ENCODE data around the gene CDK17. TPM values are rescaled to one million over a fixed set of nuclear protein-coding genes. Genes with fewer than 3 reads are reported as not detected.

Gene CDK17
- total RNA-seq, 1 experiment from 2014 or later = 21.4 TPM

DNA sequence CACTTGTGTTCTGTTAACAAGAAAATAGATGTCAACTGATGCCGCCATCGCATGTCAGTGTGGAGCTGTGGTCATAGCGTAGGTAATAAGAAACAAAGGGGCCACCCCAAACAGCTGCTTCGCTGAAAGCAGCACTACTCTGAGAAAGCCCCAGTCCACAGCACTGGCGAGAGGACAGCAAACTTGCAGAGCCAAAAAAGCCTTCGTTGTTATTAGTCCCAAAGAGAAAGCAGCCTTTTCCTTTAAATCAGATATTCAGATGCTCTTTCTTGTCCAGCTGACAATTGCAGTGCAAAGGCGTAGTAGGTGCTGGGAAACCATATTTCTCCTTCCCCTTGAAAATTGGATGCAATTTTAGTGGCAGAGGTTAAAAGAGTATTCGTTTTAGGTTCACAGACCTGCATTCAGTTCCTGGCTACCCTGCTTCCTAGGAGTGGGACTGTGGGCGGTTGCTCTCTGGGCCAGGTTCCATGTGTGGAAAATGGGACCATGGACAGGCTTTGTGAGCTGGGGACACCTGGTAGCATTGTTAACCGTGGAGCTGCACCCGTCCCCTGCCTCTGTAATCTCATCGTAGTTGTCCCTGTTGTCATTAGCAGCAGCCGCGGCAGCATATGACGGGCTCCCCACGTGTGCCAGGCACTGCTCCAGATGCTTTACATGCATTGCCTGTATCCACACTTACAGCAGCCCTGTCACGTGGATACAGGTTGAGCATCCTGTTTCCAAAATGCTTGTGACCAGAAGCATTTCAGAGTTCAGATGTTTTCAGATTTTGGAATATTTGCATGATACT is 151.9 kb downstream of the CDK17 start:
- CTCF ChIA-PET = no interaction called here
- Histone ChIP-seq H3K4me3 (replicated peaks in 1 of 2; ENCODE audit: low read depth in 1 of 2, low read length in 2 of 2) (no peak overlapping the region), H3K4me1 (ENCODE audit: control insufficient read depth in 1 of 2, insufficient read depth in 2 of 2, low read length in 2 of 2) (peaks cover 0 to 7% of the 10 kb centered on the region in 2 experiments; a peak in 1 of 4 replicates), H3K36me3 (ENCODE audit: control insufficient read depth in 1 of 2, insufficient read depth in 2 of 2, low read length in 2 of 2) (peaks cover 13 to 27% of the 10 kb centered on the region in 2 experiments; a peak in 3 of 4 replicates), H3K27ac (ENCODE audit: low read depth, low read length) (no peak overlapping the region), H3K4me2 (ENCODE audit: low read length) (no peak overlapping the region), H3K9me2 (ENCODE audit: insufficient read depth) (no peaks in the 10 kb centered on the region), H2AFZ (ENCODE audit: low read depth, low read length, poor library complexity, severe bottlenecking) (no peak overlapping the region), H3K9ac (ENCODE audit: low read length) (no peak overlapping the region), H4K20me1 (ENCODE audit: insufficient read depth) (no peaks in the 10 kb centered on the region), H3K9me3 (ENCODE audit: control insufficient read depth in 1 of 2, insufficient read depth in 1 of 2, low read depth in 1 of 2, low read length in 2 of 2) (no peaks in the 10 kb centered on the region), H3K79me2 (ENCODE audit: insufficient read depth, low read length) (peaks cover 46% of the 10 kb centered on the region), H3K27me3 (ENCODE audit: insufficient read depth, low read length) (no peaks in the 10 kb centered on the region)
- TF ChIP-seq EZH2 (IDR thresholded peaks at IDR 0.05) (no peak), FOSL1 (IDR thresholded peaks at IDR 0.05; ENCODE audit: low read depth) (no peak), TCF7L2 (IDR thresholded peaks at IDR 0.05; ENCODE audit: borderline replicate concordance, extremely low read depth, insufficient read depth, insufficient read length) (no peak), EGR1 (IDR thresholded peaks at IDR 0.05; ENCODE audit: low read depth) (no peak), YY1 (IDR thresholded peaks at IDR 0.05; ENCODE audit: extremely low read depth, insufficient replicate concordance, low read depth, low read length) (no peak), CEBPB (IDR thresholded peaks at IDR 0.05; ENCODE audit: low read depth) (no peak), ELF1 (IDR thresholded peaks at IDR 0.05; ENCODE audit: borderline replicate concordance, low read depth) (no peak), RAD21 (IDR thresholded peaks at IDR 0.05; ENCODE audit: low read depth) (no peak), SP1 (IDR thresholded peaks at IDR 0.05; ENCODE audit: low read depth) (no peak)
- TF ChIP-seq, protein P1, sequence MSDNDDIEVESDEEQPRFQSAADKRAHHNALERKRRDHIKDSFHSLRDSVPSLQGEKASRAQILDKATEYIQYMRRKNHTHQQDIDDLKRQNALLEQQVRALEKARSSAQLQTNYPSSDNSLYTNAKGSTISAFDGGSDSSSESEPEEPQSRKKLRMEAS (IDR thresholded peaks at IDR 0.05) = no peak
- TF ChIP-seq, protein P2, sequence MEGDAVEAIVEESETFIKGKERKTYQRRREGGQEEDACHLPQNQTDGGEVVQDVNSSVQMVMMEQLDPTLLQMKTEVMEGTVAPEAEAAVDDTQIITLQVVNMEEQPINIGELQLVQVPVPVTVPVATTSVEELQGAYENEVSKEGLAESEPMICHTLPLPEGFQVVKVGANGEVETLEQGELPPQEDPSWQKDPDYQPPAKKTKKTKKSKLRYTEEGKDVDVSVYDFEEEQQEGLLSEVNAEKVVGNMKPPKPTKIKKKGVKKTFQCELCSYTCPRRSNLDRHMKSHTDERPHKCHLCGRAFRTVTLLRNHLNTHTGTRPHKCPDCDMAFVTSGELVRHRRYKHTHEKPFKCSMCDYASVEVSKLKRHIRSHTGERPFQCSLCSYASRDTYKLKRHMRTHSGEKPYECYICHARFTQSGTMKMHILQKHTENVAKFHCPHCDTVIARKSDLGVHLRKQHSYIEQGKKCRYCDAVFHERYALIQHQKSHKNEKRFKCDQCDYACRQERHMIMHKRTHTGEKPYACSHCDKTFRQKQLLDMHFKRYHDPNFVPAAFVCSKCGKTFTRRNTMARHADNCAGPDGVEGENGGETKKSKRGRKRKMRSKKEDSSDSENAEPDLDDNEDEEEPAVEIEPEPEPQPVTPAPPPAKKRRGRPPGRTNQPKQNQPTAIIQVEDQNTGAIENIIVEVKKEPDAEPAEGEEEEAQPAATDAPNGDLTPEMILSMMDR (IDR thresholded peaks at IDR 0.05 in 2 of 3, conservative IDR thresholded peaks at IDR 0.05 in 1 of 3; ENCODE audit: borderline replicate concordance in 1 of 3, insufficient read depth in 1 of 3, low read depth in 2 of 3, low read length in 2 of 3) = no peak
- intact Hi-C loops (cut with micrococcal nuclease) = no loop called here
- RAD21 ChIA-PET (ENCODE audit: low non-redundant PET in 1 of 2, low total read pairs in 2 of 2, uncharacterized antibody in 2 of 2, unreplicated experiment in 2 of 2) = no interaction called here
- POLR2A ChIA-PET = no interaction called here
- BruUV-seq (replicated peaks) = TSS peak; percentile 18
- DNase-seq (ENCODE audit: low read depth, low spot score) = no peak
- no peak for ATAC-seq

Measured in HCT116 (cell line).